GM12801 (cell line): ENCODE results near the gene DCN.

Experiments
- TF ChIP-seq, protein P1 (sequence below): IDR thresholded peaks from one replicate; pipeline ENCODE4 v1.5.1; 2011; ENCODE audit warnings: control low read depth; ENCODE audit not compliant: insufficient read length; ENCODE audit errors: extremely low read depth

DCN gene

DNA sequence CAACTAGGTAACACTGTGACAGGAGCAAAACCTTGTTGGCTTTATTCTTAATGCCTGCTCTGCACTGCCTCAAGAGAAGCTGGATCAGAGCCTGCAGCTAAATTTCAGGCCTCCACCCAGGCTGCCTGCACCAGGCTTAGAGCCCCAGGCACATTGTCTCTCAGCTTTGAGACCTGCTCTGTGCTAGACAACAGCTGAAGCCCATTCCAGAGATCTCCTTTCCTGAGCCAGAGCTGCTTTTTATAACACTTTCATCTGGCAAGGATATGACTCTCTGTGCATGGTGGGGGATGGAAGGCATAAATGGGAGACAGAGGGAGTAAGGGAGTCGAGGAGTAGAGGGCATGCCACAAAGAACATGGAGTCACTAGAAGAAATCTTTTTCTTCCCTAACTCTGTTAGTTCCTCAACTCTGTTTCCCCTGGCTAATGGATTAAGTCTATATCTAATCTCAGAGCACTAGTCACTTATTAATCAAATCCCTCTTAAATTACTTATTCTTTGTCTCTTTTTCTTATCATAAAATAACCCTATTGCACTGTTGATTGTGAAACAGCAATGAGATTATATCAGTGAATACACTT lies 44.2 kb downstream of the DCN start:
- TF ChIP-seq, protein P1, sequence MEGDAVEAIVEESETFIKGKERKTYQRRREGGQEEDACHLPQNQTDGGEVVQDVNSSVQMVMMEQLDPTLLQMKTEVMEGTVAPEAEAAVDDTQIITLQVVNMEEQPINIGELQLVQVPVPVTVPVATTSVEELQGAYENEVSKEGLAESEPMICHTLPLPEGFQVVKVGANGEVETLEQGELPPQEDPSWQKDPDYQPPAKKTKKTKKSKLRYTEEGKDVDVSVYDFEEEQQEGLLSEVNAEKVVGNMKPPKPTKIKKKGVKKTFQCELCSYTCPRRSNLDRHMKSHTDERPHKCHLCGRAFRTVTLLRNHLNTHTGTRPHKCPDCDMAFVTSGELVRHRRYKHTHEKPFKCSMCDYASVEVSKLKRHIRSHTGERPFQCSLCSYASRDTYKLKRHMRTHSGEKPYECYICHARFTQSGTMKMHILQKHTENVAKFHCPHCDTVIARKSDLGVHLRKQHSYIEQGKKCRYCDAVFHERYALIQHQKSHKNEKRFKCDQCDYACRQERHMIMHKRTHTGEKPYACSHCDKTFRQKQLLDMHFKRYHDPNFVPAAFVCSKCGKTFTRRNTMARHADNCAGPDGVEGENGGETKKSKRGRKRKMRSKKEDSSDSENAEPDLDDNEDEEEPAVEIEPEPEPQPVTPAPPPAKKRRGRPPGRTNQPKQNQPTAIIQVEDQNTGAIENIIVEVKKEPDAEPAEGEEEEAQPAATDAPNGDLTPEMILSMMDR: no peak

GRCh38 chr12:91133871-91134270 lies 48.7 kb downstream of the DCN start:
- TF ChIP-seq, protein P1: no peak

- TF ChIP-seq, protein P1: no peak
These were observed 52.8 kb downstream of the DCN start for GRCh38 chr12:91129662-91130362.

DNA sequence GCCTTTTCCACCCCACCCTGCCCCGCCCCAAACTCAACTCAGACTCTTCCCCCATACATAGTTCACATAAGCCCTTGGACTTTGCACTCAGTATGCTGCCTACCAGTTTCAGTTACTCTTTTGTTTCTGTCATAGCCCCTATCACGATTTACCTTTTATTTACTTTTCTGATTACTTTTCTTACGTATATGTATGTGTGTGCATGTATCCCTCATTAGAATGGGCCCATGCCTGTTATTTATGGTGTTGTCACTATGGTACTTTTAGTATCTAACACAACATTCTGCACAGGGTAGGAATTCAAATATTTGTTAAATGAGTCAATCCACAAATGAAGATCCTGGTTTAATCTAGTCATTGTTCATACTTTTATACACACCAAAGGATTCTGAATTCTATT lies 54.9 kb downstream of the DCN start:
- TF ChIP-seq, protein P1: no peak

- TF ChIP-seq, protein P1: no peak
These were observed 55.3 kb downstream of the DCN start for GRCh38 chr12:91127306-91127705.

DNA sequence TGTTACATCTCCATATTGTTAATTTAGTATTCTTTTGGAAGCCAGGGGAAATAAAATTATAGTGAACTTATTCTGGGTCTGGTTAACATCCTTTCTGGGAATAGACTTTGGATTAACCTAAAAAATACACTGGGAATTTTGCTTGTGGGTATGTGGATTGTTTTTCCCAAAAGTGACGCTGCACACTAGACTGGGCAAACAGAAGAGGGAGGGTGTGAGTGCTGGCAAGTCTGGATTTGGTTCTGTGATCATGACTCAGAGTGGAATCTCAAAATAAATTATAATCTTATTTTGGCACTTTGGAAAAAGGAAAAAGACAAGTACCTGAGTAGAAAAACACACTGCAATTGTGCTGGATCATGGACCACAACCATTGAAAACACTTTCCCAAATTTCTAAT lies 56.1 kb downstream of the DCN start:
- TF ChIP-seq, protein P1: no peak

DNA sequence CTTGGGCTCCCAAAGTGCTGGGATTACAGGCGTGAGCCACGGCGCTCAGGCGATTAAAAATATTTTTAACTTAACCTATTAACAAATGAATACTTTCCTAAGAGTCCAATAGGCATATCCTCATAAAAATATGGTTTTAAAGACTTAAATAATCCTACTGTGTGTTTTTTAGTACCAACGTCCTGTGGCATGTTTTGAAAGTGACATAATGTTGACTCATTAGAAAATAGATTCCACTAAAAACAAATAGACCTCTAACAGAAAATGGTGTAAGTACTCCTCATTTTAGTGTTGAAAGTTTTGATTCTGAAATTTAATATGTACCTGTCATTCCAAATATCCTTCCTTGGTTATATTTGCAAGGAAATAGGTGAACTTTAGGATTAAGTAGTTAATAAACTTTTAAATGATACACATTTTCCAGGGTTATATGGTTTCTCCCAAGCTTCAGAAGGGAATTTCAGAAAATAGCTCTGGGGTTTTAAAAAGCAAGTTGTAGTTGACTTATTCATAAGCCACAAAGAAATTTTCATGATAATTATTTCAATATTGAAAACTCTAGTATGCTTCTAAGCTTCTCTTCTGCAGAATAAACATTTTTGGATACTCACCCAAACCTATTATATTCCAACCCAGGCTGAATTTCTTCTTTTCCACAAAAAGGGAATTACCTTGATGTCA lies 59.2 kb downstream of the DCN start:
- TF ChIP-seq, protein P1: no peak
